HG03565 (cell line): ENCODE data around the gene ILKAP.

Source experiments
- ATAC-seq: cut with Tn5 transposase; IDR thresholded peaks from one replicate; pipeline ENCODE4 v1.9.1; 2021; ENCODE audit warnings: mild to moderate bottlenecking, moderate library complexity; ENCODE audit not compliant: unreplicated experiment

The ILKAP gene

GRCh38 chr2:238237431-238238135, 34.1 kb upstream of the ILKAP start:
- no peak for ATAC-seq

DNA sequence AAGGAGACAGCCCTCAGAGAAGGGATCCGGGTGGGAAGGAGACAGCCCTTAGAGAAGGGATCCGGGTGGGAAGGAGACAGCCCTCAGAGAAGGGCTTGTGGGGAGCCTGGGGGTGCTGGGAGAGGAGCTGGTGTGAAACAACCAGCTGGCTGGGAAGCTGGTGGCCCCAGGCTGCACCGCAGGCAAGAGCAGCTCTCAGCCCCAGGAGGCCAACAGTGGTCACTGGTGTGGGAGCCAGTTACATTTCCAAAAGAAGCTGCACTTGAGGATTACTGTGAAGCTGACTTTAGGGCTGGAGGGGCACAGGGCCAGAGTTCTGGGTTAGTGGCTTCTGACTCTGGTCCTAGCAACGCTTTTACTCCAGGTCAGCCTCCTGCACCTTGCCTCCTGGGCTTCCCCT, 33.1 kb upstream of the ILKAP start:
- ATAC-seq, result no peak

- no peak for ATAC-seq
Observed at GRCh38 chr2:238235856-238236255, 32.4 kb upstream of the ILKAP start.

GRCh38 chr2:238235331-238235732, 31.8 kb upstream of the ILKAP start:
- no peak for ATAC-seq

GRCh38 chr2:238233625-238234024, 30.1 kb upstream of the ILKAP start:
- no peak for ATAC-seq

GRCh38 chr2:238231809-238232208, 28.3 kb upstream of the ILKAP start:
- ATAC-seq, result no peak

DNA sequence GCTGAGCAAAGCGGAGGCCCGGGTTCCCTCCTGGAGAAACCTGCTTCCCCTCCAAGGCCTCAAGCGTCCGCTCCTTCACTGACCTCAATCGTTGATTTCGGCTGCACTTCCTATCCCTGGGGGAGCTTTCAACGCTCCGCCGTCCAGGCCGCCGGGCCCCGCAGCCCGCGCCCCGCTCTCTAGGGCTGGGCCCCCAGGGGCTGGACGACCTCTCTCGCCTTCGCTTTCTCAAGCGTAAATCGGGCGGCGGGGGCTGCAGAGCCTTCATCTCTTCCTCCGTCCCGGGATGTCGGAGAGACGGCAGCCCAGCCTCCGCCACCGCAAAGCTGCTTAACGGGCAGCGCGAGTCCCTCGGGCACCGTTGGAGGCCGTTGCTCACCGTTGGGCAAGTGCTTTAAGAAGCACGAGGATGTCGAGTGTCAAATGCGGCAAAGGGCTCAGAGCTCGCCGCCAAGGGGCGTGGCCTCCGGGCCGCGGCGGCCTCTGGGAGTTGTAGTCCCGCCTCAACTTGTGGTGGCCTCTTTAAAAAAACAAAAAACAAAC, 27.8 kb upstream of the ILKAP start:
- ATAC-seq, result no peak

DNA sequence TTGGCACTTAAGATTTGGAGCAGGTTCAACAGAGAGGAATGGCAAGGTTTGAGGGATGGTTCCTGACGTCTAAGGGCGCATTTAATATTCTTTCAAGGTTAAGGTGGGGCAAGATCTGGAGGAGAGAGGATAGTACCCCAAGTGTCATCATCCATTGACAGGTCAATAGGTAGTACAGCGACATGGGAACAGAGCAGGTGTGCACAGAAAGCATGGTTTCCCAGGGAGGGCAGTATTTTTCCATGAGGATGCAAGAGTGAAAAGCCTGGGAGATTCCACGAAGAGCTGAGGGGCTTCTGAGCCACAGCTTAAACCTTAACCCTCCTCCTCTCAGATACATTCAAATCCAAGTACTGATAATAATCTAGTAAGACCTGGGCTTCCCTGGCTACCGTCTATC, 27.2 kb upstream of the ILKAP start:
- ATAC-seq, result no peak

DNA sequence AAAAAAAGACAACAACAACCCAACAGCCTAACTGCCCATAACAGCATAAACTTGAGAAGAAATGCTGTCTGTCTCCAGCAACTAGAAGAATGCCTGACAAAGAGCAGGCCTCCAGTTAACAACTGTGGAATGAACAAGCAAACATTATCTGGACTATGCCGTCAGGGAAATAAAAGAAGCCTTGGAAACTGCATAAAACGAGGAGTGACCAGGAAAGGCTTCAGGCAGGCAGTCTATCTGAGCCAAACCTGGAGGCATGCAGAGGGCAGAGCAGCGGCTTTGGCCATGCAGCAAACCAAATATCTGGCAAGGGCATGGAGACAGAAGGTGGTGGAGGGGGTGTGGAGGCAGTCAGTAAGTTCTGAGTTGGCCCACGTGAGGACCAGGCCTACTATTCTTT, 25.2 kb upstream of the ILKAP start:
- ATAC-seq, result no peak

DNA sequence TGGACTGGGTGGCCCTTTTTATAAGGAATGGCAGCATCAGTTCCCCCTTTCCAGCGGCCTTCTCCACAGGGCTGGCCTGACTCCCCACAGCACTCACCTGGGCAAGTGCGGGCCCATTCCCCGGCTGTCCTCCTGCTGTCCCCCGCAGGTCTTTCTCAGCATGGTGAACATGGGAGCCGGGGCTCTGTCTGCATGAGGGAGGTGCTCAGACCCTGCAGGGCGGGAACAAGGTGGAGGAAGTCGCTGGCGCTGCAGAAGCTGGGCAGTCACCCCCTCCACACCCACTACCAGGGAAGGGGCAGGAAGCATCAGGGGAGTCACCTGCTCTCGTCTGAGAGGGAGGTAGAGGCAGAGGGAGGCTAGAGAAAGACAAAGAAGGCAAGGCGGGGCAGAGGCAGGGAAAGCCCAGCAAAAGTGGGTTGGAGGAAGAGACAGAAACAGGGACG, 24.1 kb upstream of the ILKAP start:
- ATAC-seq, result no peak

DNA sequence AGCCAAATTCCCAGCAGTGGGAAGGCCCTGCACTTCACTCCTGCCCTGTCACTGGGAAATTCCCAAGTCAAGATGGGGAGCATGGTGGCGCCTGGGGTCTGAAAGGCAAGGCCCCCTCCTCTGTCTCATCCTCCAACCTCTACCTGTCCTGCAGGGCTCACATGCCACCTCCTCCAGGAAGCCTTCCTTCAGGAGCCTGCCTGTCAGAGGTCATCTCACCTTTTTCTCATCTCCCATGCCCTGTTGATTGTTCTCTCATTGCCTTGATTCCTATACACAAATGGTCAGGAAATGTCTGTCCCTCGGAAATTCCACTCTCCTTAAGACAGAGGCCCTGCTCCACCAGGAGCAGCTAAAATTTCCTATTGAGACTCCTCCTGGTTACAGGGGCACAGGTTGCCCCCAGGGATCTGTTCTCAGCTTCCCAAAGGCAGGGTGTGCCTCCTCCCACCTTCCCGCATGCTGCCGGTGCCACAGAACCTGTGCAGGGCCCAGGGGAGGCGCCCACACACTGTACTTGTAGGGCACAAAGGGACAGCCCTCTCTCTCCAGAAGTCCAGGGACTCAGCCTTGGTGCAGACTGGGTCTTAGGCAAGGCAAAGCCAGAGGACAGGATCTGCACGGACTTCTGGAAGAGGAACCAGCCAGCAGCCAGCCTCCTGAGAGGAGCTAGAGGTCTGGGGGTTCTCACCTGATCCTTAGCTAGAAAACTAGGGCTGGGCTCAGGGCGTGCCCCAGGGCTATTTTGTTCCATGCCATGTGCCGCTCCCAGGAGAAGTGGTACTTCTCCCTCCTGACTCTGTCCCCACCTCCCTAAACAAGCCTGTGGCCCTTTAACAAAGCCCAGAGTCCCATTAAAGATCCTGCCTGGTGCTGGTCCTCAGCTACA, 23.4 kb upstream of the ILKAP start:
- ATAC-seq, result no peak

- ATAC-seq, result no peak
Observed at GRCh38 chr2:238225911-238226697, 22.6 kb upstream of the ILKAP start.

GRCh38 chr2:238225121-238225520, 21.6 kb upstream of the ILKAP start:
- ATAC-seq, result no peak

DNA sequence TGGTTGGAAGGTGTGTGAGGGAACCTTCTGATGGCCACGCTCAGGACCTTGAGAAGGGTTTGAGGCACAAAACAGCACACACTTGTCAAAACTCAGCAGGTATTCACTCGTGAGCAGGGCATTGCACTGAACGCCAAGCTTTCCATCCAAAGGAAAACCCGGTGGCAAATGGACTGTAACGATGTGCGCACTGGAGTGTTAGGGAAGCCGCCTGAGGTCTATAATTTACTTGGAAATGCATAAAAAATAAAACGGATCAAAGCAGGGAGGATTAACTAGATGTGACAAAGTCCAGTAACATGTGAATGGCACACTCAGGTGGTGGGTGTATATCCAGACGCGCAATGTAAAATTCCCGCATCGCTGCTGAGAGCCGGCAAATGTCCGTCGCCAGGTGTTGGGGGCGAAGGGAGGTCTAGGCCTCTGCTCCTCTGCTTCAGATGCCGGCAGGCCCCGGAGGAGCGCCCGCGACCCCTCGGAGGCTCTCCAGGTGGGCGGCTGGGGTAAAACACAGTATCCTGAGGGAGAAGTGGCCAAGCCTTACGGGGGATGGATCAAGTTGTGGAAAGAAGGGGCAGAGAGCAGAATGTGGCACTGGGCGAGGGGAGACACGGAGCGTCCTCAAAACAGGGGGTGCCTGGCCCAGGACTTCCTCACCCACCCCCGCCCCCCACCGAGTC, 21.0 kb upstream of the ILKAP start:
- ATAC-seq, result no peak

DNA sequence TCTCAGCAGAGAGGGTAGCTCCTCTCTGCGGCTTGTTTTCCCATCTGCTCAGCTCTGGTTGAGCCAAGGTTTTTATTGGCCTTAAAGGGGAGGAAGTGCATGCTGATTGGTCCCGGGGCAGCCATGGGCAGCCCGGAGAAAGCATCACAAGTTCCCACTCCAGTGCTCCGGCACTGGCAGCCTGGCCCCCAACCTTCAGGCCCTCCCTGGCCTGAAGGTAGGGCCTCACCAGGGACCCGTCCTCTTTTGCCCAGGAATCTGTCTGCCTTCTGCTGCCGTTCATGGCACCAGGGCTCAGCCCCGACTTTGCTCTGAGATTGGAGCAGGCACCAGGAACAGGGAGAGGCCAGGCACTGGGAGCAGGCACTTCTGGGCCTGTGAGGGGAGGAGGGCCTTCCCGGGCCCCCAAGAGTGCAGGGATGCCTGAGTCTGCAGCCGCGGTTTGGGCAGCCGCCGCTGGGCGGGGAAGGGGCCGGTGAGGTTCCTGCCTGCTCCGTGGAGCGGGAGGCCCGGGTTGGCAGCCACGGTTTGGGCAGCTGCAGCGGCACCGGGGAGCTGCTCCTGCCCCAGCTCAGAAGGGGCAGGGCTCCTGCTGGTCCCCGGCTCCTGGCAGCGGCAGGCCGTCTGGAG, 17.5 kb upstream of the ILKAP start:
- ATAC-seq, result no peak

DNA sequence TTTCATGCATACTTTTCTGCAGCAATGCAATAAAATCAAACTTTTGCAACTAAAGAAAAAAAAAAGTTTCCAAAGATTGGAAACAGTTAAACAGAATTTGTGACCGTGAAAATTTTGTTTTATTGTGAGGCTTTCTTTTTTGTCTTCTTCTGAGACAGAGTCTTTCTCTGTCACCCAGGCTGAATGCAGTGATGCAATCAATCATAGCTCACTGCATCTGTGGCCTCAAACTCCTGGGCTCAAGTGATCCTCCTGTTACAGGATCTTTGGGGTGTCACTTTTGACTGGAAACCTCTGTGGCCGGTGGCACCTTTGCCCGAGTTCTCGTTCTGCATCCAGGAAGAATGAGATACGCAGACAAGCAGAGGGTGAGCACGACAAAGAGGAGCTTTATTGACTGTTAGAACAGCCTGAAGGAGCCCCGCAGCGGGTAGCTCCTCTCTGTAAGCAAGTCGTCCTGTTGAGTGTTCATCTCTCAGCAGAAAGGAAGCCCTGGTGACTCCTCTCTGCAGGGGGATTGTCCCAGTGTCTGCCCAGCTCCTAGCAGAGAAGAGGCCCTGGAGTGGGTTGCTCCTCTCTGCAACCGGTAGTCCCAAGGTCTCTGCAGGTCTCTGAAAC, 16.9 kb upstream of the ILKAP start:
- no peak for ATAC-seq

- ATAC-seq, result no peak
Observed at GRCh38 chr2:238216651-238217184, 13.2 kb upstream of the ILKAP start.

DNA sequence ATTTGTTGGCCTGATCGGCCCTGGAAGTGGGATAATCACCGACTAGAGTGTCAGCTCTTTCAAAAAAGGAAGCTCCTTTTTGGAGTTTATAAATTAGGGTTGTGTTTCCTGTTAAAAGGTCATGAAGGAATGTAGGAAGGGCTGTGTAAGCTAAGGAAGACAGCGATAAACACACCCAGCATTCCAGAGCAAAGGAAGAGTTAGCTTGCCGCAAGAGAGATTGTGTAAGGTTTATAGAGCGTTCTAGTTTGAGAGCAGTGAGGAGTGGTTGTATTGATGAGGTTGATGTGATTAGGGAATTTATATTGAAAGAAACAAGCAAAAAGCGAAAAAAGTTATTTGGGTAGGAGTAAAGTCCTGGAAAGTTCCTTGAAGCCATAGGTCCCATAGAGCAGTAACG, 3.5 kb upstream of the ILKAP start:
- no peak for ATAC-seq

GRCh38 chr2:238203973-238204683, 633 bp upstream of the ILKAP start:
- ATAC-seq, result no peak
